Sigmoid colon (tissue), 7 donors: ENCODE results near the gene TCTN3. TPM values are rescaled to one million over a fixed set of nuclear protein-coding genes. Genes with fewer than 3 reads are reported as not detected.

Source experiments
- DNase-seq: peaks from one replicate; pipeline ENCODE4 v3.0.0-alpha.2; 2019
- H3K27ac ChIP-seq, 4 donors: fragments of 200-600 bp; sonication (generic); one replicate each; pipeline ENCODE4 v1.5.1; 2016 to 2019; ENCODE audit warnings: mild to moderate bottlenecking in 1 of 4
- H3K27me3 ChIP-seq, 3 donors: fragments of 200-600 bp; sonication (generic); one replicate each; pipeline ENCODE4 v1.5.1; 2019; ENCODE audit warnings: mild to moderate bottlenecking in 1 of 3
- H3K36me3 ChIP-seq, 4 donors: fragments of 200-600 bp; sonication (generic); one replicate each; pipeline ENCODE4 v1.5.1; 2016 to 2019
- H3K4me1 ChIP-seq, 4 donors: fragments of 200-600 bp; sonication (generic); one replicate each; pipeline ENCODE4 v1.5.1; 2017 to 2019
- H3K4me3 ChIP-seq, 4 donors: fragments of 200-600 bp; sonication (generic); one replicate each; pipeline ENCODE4 v1.5.1; 2017 to 2019; ENCODE audit warnings: mild to moderate bottlenecking in 2 of 4, moderate library complexity in 1 of 4
- H3K9me3 ChIP-seq, 4 donors: fragments of 200-600 bp in 3 of 4; sonication (generic) in 3 of 4; one replicate each; pipeline versions ENCODE4 v1.5.1 to v1.6.1; 2013 to 2019
- CTCF ChIP-seq, 4 experiments: fragments of 450-650 bp in 3 of 4; fragments of 200-600 bp in 1 of 4; IDR thresholded peaks; one replicate each; pipeline ENCODE4 v1.5.1; 2016 to 2019; ENCODE audit warnings: antibody characterized with exemption in 4 of 4, mild to moderate bottlenecking in 3 of 4, moderate library complexity in 2 of 4
- EP300 ChIP-seq, 4 donors: sonication (generic); formaldehyde crosslinking; IDR thresholded peaks; one replicate each; pipeline ENCODE4 v1.6.1; 2017; ENCODE audit warnings: antibody characterized with exemption in 4 of 4
- POLR2A ChIP-seq, 2 donors: fragments of 450-650 bp; IDR thresholded peaks; one replicate each; pipeline ENCODE4 v1.6.1; 2016; ENCODE audit warnings: antibody characterized with exemption in 2 of 2, mild to moderate bottlenecking in 2 of 2, moderate library complexity in 2 of 2
- POLR2AphosphoS5 ChIP-seq, 4 donors: sonication (generic); formaldehyde crosslinking; IDR thresholded peaks; one replicate each; pipeline ENCODE4 v1.6.1; 2017; ENCODE audit warnings: antibody characterized with exemption in 4 of 4
- WGBS, 2 donors: extraction: QIAGEN DNeasy Blood & Tissue Kit; methylation state at CpG; one replicate each; pipeline ENCODE4 v1.1.7; 2013; 5-methylcytosine and 5-hydroxymethylcytosine counted together
- intact Hi-C: fragments of 100-400 bp; cut with DNase I; formaldehyde crosslinking; loops from one replicate; pipeline ENCODE4 v1.15.1; 2023
- polyA plus RNA-seq, 3 donors: library from polyadenylated mRNA; stranded (reverse); fragments of 200-250 nt; gene quantifications; one replicate each; pipeline ENCODE4 v1.2.3, GENCODE V29; 2013
- total RNA-seq, 4 donors: library from RNA; depleted of rRNA; stranded (reverse); fragments of >200 nt; gene quantifications; one replicate each; pipeline ENCODE4 v1.1.0, GENCODE V29; 2016
- donor health status: healthy with polysubstance abuse.
- donor health status: Bipolar disorder and iron deficiency.
- donor health status: healthy.

Gene TCTN3
- total and polyA plus RNA-seq, 7 donors: 6.6 to 20.5 (median 14.5) TPM

GRCh38 chr10:95618101-95618500 lies 75.6 kb downstream of the TCTN3 start:
- no peak overlapping the region for H3K4me3 ChIP-seq
- WGBS, 2 donors: 90 to 96% methylated on average over 4 of the region's 4 CpGs
- peaks cover 0 to 72% (median 17%) of the 10 kb centered on the region in 4 donors for H3K36me3 ChIP-seq
- H3K27me3 ChIP-seq: no peaks in the 10 kb centered on the region
- TF ChIP-seq POLR2AphosphoS5 (IDR thresholded peaks at IDR 0.05) (no peak), EP300 (IDR thresholded peaks at IDR 0.05) (no peak), CTCF (IDR thresholded peaks at IDR 0.05) (no peak), POLR2A (IDR thresholded peaks at IDR 0.05) (no peak)
- H3K27ac ChIP-seq: peak overlapping the region in 2 of 4 donors; percentile 33 to 53
- peaks cover 0 to 18% (median 9%) of the 10 kb centered on the region in 4 donors for H3K4me1 ChIP-seq
- intact Hi-C loops: no loop called here
- H3K9me3 ChIP-seq: no peaks in the 10 kb centered on the region
- no peak for DNase-seq

DNA sequence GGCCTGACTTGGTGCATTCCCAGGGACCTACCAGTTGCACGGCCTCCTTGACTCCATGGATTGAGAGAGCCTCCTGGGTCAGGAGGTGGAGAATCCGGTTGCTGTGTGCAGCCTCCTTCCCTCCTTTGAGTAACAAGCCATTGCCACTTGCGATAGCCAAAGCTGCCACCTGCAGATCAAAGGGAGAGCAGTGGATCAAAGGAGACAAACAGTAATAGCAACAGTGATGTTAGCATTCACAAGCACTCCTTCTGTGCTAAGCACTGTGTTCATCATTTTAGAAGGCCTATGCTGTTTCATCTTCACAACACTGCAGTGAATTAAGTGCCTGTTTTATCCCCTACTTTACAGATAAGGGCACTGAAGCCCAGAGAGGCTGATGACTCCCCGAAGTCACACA lies 77.3 kb downstream of the TCTN3 start:
- no peak overlapping the region for H3K4me3 ChIP-seq

More for the DNA sequence above, 77.3 kb downstream of the TCTN3 start:
- Histone ChIP-seq H3K4me1 (peaks cover 0 to 18% (median 9%) of the 10 kb centered on the region in 4 donors), H3K36me3 (peaks cover 0 to 87% (median 22%) of the 10 kb centered on the region in 4 donors), H3K9me3 (no peaks in the 10 kb centered on the region), H3K27ac (no peak overlapping the region), H3K27me3 (no peaks in the 10 kb centered on the region)
- no peak for TF ChIP-seq CTCF (IDR thresholded peaks at IDR 0.05)
- TF ChIP-seq EP300 (IDR thresholded peaks at IDR 0.05): no peak
- no peak for TF ChIP-seq POLR2A (IDR thresholded peaks at IDR 0.05)
- no peak for TF ChIP-seq POLR2AphosphoS5 (IDR thresholded peaks at IDR 0.05)
- intact Hi-C loops: no loop called here
- DNase-seq: no peak
- WGBS, 2 donors: 86 to 87% methylated on average over 4 of the region's 4 CpGs

Other genes starting within 250 kb of the TCTN3 start
- 1,000 to 10,000 TPM in 2 of 4 donors, 100 to 1,000 TPM in 2; 664 to 1,403 (median 979) TPM for gene SORBS1, start 132.6 kb downstream of the TCTN3 start, total RNA-seq
- 10 to 100 TPM in 2 of 3 donors, 1 to 10 TPM in 1; 8.1 to 56.2 (median 19.2) TPM for gene SORBS1, start 132.6 kb downstream of the TCTN3 start, polyA plus RNA-seq
- 10 to 100 TPM; 17.1 to 25.1 (median 20.4) TPM for gene ALDH18A1, start 37.2 kb downstream of the TCTN3 start, total RNA-seq
- 10 to 100 TPM; 24.6 to 42.1 (median 26.8) TPM for gene ALDH18A1, start 37.2 kb downstream of the TCTN3 start, polyA plus RNA-seq
- 100 to 1,000 TPM in 1 of 4 donors, 10 to 100 TPM in 3; 18.5 to 112 (median 24.1) TPM for gene ENTPD1, start 62.2 kb upstream of the TCTN3 start, total RNA-seq
- gene ENTPD1, start 62.2 kb upstream of the TCTN3 start, polyA plus RNA-seq: 10 to 100 TPM in 1 of 3 donors, 1 to 10 TPM in 2; 5.4 to 12.0 (median 9.9) TPM
- 1 to 10 TPM; 1.5 to 7.8 (median 4.8) TPM for gene CC2D2B, start 214.0 kb upstream of the TCTN3 start, total RNA-seq
- under 1 TPM in 1 of 3 donors, not detected in 2; 0.29 TPM for gene CC2D2B, start 214.0 kb upstream of the TCTN3 start, polyA plus RNA-seq